NCI-H226 (cell line): ENCODE measurements around the gene CCNT2.
A peak's percentile ranks its signal among the peaks of the same experiment; 100 is the strongest.
"Not testable (repeated sequence)": the region's sequence is repeated elsewhere in the genome, so short reads cannot be mapped to it uniquely, and the experiment has no call there.

Experiments used
- DNase-seq: peaks from one replicate; pipeline ENCODE4 v3.0.0-alpha.2; 2015

The CCNT2 gene

DNA sequence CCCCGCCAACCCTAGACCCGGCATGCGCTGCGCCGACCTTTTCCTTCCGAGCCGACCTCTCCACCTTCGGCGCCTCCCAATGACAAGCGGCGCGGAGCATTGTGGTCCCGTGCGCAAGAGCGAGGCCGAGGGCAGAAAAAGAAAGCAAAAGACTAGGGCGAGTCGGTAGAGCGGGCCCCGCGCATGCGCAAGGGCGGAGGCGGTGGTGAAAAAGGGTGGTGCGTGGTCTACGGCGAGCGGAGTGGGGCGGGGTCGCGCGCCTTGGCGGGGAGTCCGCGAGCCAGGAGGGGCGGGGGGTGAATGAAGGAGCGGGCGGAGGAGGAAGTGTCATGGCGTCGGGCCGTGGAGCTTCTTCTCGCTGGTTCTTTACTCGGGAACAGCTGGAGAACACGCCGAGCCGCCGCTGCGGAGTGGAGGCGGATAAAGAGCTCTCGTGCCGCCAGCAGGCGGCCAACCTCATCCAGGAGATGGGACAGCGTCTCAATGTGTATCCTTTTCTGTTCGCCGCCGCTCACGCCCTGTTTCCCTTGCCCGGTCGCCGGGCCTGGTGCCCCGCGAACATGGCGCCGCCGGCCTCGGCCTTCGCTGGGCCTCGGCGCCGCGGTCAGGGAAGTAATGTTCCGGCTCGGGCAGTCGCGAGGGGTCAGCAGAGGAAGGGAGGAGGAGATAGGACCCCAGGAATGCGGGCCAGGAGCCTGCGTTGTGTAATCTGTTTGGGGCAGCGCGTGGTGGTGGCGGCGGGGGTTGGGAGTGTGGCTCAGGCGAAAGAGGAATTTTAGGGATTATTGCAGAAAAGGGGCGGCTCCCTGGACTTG lies at the start of gene CCNT2:
Gene CCNT2, plus strand, starts transcription at position 297 of the 815 bp plus-strand sequence. Its CDS starts 33 bp downstream, at position 330.
- peak; percentile 99 for DNase-seq

DNA sequence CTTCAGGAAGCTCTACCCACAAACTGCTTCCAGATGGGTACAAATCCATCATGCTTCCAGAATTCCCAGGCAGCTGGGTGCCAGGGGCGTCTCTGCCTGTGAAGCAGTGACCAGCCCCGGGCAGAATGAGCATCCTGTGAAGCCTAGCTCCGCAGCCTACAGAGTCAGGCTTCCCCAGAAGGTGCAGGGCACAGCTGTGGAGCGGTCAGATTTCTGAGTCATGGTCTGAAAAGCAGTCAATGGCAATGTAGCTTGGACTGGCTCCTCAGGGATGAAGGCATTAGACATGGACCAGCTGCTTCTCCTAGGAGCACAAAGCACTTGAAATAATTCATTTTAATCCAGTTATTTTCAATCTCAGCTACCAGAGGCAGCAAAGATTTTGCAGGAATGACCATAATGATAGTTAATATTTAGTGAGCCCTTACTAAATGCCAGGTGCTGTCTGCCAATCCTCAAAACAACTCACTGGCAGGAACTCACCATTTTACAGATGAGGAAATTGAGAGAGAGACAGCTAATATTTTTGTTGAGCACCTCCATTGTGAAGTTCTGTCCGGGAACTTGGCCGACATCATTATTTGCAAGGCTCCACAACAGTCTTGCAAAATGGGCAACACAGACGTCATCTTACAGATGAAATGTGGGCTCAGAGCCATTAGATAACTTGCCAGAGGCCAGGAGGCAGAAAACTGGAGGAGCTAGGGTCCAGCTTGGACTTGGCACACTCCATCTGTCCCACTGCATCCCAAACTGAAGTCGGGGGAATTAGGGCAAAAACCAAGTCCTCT lies 48.5 kb upstream of the CCNT2 start:
- no peak for DNase-seq

DNA sequence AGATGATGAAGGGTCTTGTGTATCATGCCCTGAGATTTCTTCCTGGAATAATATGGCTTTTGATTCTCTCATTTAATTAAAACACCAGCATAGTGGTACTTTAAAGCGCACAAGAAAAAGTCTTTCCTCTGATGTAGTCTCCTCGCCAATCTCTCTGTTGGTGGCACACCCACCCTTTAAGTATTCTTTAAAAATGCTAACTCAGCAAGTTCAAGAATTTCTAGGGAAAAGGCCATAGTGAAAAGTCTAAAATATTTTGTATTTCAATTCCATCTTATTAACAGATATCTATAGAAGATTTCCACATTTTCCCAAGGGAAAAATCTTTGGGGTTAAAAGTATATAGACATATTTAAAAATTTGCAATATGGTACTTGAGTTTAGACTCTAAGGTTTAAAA lies 45.5 kb upstream of the CCNT2 start:
- no peak for DNase-seq

DNA sequence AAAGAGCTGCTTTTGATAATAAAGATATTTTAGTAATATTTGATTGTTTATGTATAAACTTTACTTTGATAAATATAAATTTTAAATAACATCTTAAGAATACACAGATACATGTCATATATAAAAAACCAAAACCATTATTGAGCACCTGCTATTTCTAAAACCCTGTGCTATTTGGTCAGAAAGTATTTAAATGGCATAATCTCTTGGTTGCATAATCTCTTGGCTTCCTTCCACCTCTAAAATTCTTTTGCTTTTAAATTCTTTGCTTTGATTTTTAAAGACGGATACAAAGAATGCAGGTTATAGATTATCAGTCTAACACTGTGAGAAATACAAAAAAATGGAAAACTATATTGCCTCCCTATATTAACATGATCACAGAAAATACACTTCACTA lies 43.3 kb upstream of the CCNT2 start:
- DNase-seq = no peak

DNA sequence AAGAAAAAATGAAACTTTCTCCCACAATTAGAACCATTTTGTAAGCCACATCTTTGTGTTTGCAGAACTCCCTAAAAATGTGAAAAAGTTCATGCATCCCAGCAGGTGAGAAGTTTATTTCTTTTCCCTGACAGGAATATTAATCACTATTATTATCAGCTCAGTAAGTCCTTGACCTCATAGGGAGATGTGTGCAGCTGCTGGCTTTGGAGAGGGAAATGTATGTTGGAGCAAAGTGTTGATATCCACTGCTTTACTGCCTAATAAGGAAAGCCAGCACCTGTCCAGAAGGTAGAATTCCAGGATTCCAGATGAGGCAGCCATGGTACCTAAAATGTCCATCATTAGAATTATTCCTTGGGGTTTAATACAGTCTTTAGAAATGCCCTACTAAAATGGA lies 35.8 kb upstream of the CCNT2 start:
- DNase-seq = no peak

DNA sequence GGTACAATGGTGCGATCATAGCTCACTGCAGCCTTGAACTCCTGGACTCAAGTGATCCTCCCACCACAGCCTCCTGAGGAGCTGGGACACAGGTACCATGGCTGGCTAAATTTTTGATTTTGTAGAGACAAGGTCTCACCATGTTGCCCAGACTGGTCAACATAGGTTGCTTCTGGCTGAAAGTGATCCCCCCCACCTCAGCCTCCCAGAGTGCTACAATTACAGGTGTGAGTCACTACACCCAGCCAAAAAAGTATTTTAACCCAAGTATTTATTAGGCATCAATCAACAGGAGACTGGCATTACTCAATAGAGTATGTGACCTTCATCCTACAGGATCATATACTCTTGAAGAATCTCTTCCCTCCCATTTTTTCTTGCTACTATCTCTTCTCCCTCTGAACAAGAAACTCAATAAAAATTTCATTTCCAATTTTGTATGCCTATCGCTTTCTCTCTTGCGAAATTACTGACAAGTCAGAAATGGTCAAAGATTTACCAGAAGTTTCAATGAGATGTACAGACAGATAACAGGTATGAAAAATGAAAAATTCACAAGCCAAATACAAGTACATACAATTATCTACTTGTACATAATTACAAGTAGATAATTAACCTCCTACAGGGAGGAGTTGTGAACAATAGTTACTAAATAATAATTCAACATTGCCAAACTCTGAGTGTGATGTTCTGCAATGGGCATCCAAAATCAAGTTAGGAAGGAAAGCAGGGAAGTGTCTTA lies 34.9 kb upstream of the CCNT2 start:
- no peak for DNase-seq

DNA sequence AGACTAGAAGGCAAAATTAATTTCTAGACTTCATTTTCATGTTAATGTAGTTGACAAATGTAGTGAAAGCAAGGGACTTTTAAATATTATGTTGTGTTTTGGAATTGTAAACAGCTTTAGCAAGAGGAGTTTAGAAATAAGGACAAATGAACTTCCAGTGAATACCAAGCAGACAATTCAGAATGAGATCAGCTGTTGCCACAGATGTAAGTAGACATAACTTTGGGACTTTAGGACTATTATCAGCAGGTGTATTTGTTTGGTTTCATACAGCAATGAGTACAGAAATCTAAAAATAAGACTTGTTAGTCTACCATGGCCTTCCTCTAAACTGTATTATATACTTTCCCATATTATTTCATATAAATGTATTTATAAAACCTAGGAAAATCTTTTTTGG lies 34.2 kb upstream of the CCNT2 start:
- DNase-seq = no peak

DNA sequence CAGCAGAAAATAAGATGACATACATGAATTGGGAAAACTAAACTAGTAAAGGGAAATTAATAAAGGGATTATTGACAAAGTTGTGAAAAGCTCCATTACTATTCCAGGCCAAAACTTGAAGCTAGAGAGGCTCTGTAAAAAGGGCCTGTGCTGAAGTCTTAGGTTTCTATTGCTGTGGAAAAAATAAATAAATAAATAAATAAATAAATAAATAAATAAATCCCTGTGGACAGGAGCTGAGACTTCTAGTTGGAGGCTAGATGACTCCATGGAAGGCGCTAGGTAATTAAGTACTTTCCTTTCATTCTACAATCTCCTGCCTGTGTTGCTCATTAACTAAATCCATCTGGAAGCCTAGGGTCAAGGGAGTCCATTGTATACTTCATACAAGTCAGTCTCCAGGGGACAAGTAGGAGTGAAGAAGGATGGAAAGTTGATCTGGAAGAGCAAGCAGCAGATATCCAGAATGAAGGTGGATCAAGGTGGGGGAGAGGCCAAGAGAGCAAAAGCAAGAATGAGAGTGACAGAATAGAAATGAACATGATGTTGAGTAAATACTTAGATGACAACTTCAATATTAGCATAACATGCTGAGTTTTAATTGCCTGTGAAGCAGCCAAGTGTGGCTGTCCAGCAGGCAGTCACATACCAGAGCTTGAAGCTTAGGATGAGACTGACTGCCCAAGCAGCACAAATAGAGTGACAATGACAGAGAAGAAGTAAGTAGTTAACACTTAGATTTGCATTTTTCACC lies 26.2 kb upstream of the CCNT2 start:
- DNase-seq = no peak

DNA sequence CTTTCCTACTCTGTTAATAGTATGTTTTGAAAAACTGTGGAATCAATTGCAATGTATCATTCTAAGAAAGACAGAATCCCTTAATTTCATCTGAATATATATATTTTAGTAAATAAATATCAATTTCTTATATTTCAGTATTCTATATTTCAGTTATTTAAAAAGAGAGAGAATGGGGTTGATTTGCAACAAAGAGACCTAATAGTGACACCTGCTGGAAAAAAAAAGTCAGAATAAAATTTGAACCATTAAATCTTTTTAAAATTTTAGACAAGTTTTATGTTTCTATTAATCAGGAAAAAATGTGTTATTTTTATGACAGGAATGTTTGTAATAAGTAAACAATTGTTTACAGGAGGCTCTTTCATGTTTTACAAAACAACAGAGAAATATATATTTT lies 20.7 kb upstream of the CCNT2 start:
- DNase-seq = no peak

DNA sequence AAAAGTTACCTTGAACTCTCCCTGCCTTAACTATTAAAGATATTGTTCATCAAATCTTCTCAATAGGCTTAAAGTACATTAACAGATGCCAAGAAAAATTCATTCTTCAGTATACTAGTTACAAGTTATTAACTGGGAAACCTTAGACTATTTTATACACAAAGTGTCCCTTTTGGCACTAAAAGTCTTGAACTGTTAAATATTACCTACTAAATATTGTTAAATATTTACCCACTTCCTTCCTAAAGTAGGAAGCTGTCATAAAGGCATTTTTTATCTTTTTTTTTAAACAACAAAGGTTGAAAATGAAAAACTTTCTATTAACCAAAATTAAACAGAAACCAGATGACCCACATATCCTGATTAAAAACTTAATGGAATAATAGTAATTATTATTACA lies 19.4 kb upstream of the CCNT2 start:
- DNase-seq = no peak

DNA sequence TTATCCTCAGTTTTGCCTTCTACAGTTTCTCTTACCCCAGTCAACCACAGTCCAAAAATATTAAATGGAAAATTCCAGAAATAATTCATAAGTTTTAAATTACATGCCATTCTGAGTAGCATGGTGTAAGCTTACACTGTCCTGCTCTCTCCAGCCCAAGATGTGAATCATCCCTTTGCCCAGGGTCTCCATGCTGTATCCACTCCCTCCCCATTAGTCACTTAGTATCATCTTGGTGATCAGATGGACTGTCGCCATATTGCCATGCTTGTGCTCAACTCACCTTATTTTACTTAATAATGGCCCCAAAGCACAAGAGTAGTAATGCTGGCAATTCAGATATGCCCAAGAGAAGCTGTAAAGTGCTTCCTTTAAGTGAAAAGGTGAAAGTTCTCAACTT lies 18.5 kb upstream of the CCNT2 start:
- peak; percentile 20 for DNase-seq

DNA sequence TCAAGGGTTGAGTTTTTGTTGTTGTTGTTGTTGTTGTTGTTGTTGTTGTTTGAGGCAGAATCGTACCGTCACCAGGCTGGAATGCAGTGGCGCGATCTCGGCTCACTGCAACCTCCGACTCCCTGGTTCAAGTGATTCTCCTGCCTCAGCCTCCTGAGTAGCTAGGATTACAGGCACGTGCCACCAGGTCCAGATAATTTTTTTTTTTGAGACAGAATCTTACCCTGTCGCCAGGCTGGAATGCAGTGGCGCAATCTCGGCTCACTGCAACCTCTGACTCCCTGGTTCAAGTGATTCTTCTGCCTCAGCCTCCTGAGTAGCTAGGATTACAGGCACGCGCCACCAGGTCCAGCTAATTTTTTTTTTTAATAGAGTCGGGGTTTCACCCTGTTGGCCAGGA lies 14.9 kb upstream of the CCNT2 start:
- not testable (repeated sequence) for DNase-seq

DNA sequence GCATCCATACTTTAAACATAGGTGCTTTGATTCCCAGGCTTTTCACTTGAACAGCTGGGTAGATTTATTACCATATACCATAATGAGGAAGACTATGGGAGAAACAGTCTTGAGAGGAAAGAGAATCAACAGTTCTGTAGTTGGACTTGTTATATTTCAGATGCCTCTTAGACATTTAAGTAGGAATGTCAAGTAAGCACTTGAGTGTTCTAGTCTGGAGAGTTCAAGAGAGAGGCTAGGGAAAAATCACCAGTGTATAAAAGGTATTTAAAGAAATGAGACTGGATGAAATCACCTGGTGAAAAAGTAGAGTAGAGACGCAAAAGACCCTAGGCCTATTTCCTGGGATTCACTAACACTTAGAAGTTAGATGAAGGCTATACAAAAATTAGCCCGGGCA lies 13.5 kb upstream of the CCNT2 start:
- no peak for DNase-seq

DNA sequence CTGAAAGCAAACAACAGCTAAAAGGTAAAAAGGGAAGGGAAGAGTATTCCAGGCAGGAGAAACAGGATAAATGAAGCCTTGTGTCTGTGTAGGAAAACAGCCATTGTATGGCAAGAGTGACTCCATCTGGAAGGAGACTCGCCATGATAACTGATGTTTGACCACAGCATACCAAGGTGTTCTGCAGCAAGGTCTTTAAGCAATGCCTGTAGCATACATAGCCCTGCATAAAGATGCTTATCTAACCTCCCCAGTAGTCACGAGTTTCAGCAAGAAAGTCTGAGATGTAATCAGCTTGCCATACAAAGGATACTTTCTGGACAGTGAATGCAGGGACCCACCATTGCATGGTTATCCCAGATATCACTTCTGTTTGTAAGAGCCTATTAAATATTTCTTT lies 11.9 kb upstream of the CCNT2 start:
- DNase-seq = no peak

DNA sequence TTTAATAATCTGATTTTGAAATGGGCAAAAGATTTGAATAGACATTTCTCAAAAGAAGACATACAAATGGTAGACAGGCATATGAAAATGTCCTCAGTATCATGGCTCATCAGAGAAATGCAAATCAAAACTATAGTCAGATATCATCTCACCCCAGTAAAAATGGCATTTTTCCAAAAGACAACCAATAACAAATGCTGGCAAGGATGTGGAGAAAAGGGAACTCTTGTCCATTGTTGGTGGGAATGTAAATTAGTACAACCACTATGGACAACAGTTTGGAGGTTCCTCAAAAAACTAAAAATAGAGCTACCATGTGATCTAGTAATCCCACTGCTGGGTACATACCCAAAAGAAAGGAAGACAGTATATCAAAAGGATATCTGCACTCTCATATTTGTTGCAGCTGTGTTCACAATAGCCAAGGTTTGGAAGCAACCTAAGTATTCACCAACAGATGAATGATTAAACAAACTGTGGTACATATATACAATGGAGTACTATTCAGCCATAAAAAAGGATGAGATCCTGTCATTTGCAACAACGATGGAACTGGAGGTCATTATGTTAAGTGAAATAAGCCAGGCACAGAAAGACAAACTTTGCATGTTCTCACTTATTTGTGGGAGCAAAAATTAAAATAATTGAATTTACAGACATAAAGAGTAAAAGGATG lies 11.0 kb upstream of the CCNT2 start:
- not testable (repeated sequence) for DNase-seq

DNA sequence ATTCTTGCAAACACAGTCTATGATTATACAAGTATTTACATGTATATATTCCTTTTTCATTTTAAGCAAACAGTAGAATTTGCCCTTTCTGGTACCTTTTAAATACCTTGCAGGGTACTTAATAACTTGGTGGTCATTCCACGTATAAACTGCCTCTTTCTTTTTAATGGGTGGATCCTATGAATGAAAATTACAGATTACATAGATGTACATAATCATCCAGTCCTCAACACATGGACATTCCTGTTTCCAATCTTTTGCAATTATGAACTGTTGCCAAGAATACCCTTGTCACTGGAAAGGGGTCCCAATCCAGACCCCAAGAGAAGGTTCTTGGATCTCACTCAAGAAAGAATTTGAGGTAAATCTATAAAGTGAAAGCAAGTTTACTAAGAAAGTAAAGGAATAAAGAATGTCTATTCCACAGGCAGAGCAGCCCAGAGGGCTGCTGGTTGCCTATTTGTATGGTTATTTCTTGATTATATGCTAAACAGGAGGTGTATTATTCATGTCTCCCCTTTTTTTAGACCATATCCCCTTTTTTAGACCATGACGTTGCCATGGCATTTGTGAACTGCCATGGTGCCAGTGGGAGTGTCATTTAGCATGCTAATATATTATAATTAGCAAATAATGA lies 7.7 kb upstream of the CCNT2 start:
- no peak for DNase-seq

DNA sequence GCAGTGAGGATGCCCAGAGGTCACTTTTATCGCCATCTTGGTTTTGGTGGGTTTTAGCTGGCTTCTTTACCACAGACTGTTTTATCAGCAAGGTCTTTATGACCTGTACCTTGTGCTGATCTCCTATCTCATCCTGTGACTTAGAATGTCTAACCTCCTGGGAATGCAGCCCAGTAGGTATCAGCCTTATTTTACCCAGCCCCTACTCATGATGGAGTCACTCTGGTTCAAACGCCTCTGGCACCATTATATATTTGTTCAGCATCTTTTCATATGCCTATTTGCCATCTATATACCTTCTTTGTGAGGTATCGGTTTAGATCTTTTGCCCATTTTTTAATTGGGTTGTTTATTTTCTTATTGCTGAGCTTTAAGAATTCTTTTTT lies 7.2 kb upstream of the CCNT2 start:
- no peak for DNase-seq

DNA sequence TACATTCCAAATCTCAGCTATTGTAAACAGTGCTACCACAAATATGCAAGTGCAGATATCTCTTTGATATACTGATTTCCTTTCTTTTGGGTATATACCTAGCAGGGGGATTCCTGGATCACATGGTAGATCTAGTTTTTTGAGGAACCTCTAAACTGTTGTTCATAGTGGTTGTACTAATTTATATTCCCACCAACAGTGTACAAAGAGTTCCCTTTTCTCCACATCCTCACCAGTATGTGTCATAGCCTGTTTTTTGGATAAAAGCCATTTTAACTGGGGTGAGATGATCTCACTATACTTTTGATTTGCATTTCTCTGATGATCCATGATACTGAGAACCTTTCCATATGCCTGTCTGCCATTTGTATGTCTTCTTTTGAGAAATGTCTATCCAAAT lies 6.3 kb upstream of the CCNT2 start:
- DNase-seq = peak; percentile 62

DNA sequence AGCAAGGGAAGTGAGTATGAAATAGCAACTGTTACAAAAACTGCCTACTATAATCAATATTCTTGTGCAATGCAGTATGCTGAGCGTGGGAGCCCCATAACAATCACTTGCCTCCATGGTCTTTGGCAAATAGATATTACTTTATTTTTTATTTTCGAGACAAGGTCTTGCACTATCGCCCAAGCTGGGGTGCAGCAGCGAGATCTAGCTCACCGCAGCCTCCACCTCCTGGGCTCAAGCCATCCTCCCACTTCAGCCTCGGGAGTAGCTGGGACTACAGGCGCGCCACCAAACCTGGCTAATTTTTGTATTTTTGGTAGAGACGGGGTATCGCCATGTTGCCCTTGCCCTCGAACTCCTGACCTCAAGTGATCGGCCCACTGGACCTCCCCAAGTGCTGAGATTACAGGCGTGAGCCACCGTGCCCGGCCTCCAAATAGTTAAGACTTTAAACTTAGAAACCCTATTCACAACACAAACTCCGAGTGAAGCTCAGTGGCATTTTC lies 1.2 kb upstream of the CCNT2 start:
- no peak for DNase-seq

DNA sequence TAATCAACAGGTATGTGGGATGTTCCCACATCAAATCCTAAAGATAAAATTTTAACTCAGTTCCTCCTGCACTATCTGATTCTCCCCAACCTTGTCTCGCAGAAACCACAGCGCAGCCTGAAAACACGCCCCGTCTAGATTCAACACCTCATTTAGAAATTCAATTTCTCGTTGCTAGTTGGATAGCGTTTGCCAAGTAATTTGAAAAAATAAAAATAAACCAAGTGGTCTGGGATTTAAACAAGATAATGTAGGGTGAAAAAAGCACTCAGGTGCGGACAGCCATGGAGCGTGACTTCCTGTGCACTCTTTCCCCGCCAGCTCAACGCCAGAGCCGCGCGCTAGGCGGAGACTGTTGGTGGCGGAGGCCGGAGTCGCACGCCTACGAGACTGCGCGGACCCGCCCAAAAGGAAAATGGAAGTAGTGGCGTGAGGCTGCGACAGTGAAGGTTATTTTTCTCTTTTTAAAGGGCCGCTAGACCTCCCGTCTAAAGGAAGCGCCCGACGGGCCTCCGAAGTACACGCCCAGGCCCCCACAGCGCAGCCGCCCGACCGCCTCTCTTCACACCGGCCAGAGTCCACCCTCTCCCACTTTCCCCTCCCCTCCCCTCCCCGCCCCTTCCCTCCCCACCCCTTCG lies 615 bp upstream of the CCNT2 start:
- no peak for DNase-seq
